GM21529 (cell line): ENCODE results near the gene SH3RF3.

Experiments
- ATAC-seq: cut with Tn5 transposase; IDR thresholded peaks from one replicate; pipeline ENCODE4 v1.9.1; 2021; ENCODE audit not compliant: unreplicated experiment

The SH3RF3 gene

GRCh38 chr2:109510136-109511028 is 381.4 kb downstream of the SH3RF3 start:
- no peak for ATAC-seq

DNA sequence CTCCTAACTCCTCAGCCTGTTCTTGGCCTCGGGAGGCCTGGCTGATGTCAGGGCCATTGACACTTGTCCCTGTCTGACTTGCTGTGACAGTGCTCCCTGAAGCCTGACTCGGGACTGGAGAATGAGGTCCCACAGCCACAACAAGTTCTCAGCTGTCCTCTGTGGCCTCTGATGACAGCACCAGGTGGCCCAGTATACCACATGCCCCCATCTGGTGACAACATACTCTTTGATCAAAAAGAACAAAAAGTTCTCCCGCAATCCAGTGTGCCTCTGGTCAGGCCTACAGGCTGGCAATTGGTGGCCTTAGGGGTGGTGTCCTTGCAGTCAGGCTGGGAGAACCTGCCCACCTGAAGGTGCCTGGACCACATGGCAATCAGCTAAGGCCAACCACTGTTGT is 382.2 kb downstream of the SH3RF3 start:
- ATAC-seq, result no peak

DNA sequence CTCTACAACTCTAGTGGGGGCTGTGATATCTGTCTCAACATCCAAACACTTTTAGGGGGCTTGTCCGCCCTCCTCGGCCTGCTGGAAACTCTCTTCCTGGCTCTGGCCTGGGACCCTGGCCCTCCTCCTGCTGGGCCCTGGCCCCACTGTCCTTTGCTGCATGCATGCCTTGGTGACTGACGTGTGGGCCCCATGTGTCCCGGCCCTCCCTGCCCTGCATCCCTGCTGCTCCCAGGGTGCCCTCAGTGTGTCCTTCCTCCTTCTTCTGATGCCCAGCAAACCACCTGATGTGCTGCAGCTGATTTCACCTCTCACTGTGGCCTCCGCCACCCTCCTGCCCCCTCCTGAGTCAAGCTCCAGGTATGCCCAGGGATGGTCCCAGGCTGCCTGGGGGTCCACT is 383.1 kb downstream of the SH3RF3 start:
- no peak for ATAC-seq

DNA sequence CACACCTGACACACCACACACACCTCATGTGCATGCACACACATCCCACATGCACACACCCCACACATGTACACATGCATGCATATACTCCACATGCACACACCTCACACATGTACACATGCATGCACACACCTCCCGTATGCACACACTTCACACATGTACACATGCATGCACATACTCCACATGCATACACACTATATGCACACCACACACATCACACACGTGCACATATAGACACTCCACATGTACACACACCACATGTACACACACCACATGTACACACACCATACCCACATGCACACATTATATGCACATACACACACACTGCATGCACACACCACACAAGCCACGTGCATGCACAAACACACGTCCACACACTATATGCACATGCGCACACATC is 384.2 kb downstream of the SH3RF3 start:
- no peak for ATAC-seq

GRCh38 chr2:109513749-109514588 is 385.0 kb downstream of the SH3RF3 start:
- ATAC-seq, result peak; percentile 71

GRCh38 chr2:109514857-109515256 is 385.9 kb downstream of the SH3RF3 start:
- ATAC-seq, result no peak

DNA sequence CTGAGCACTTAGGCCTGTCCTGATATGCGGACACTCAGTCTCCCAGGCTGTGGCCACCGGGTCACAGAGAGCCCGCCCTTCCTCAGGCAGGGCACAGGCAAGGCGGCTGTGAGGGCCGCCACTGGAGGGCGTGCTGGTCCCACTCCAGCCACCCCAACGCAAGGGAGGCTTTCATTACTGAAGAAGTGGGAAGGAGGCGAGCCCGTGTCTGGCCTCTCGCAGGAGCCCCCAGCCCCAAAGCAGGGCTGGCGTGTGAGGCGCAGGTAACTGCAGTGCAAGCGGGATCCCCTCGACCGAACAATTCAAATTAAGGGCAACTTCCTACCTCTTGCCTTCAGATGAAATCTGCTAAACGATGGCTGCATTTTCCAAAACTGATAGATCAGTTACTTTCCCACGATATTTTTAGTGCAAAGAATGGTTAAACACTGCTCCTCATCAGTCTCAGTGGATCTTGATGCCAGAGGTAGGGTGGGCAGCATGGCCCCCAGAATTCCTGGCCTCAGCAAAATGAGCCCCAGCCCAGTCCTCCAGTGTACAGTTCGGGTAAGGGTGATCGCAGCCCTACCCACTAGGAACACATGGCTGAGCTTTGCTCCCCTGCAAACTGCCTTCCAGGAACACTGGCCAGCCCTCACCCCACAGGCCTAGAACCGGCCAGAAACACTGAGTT is 387.6 kb downstream of the SH3RF3 start:
- ATAC-seq, result no peak

DNA sequence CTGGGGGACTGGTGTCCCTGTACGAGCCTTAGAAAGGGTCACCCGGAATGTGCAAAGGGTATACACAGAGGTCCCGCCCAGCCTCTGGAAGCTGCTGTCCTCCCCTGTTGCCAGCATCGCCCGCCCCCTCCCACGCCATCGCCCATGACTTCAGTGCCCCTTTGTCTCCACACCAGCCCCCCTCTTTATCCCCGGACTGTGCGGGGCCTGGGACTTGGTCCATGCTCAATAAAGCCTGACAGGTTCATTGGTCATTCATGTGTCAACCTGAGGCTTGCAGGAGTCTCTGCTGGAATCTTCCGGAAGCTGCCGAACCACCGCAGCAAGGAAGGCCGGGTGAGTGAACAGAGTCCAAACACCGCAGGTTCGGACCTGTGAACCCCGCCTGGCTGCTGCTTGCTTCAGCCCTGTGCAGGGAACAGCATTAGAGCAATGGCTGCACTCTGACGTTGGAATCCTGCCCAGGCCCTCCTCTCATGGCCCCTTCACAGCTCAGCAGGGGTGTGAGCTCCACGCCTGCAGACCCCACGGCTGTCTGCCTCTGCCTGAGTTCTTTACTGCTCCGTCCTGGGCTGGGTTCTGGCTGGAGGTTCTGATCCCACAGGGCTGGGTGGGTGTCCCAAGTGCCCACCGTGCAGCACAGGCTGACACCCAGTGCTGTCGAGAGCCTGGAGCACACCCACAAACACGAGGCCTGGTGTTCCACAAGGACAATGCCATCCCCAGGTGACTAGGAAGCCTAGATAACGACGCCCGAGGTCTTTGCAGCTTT is 388.3 kb downstream of the SH3RF3 start:
- no peak for ATAC-seq

DNA sequence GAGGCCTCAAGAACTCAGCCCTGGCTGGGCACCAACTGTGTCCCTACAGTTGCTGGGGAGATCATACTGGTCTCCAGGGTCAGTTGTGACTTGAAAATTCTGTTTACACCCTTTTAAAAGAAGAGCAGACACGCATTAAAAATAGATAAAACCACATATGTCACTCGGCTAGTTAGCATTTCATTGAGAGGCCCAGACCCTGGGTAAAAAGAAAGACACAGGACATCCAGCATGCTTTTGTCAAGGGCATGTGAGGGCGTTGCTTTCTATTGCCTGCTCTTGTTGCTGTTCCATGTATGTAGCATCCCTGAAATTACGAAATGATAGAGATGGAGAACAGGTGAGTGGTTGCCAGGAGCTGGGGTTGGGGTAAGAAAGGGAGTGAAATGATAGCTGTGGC is 390.5 kb downstream of the SH3RF3 start:
- ATAC-seq, result no peak

DNA sequence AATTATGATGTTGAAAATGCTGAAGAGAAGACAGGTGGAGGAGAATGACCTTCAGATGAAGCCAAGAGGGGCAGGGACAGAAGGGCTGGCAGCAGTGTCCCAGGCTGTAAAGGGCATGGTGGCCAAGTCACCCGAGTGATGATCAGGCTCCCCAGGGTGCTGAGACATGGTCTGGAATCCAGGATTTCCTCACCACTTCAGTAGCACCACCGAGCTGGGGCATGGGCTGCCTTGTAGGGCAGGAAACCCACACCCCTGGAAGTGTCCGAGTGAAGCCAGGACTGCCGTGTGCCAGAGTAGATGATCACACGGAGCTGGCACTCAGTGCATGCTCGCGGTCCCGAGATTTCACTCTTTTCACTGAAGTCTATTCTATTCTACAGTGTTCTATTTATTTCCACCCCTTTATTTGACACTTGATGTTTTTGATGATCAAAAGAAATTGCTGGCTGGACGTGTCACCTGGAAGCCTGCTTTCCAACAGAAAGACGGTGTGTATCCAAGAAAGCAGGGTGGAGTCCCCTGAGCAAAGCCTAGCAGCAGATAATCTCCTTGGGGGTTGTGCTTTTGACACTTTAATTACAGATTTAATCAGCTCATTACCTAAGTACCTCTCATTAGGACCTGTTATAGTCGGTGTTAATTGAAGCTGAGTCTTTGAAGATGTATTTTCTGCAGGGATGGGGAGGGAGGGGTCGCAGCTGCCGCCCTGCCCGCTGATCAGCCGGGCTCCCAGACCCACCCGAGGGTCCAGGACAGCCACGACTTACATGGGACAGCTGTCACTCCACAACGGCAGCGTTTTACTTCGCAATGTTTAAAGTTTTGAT is 392.4 kb downstream of the SH3RF3 start:
- ATAC-seq, result no peak

DNA sequence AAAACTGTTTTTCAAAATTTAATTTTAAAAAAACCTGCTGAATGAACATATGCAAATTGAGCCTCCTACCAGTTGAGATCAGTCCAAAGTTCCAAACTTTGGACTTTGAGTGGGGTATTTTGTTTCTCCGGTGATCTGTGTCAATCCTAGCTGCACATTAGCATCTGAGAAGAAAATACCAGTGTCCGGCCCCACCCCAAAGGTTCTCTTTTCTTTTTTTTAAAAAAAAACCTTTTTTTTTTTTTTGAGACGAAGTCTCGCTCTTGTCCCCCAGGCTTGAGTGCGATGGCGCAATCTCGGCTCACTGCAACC is 393.0 kb downstream of the SH3RF3 start:
- no peak for ATAC-seq

GRCh38 chr2:109523121-109523520 is 394.1 kb downstream of the SH3RF3 start:
- ATAC-seq, result no peak

GRCh38 chr2:109523536-109524361 is 394.7 kb downstream of the SH3RF3 start:
- no peak for ATAC-seq

- no peak for ATAC-seq
Observed at GRCh38 chr2:109525836-109526235, 396.8 kb downstream of the SH3RF3 start.

- ATAC-seq, result no peak
Observed at GRCh38 chr2:109526442-109526970, 397.5 kb downstream of the SH3RF3 start.

DNA sequence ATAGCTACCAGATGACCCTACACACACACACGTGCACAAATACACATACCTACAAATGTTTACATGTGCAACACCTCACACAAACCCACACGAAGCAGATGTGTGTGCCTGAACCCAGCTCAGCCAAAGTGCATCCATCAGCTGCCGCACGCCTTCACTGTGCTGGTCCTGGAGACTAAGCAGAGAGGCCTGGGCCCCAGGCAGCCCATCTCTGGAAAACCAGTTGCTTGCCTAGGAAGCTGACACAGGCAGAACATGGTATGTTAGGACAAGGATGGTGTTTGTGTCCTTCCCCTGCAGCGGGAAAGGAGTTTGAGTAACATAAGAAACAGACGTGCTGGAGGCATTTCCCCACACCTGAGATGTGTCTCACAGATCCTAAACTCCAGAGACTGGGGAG is 398.1 kb downstream of the SH3RF3 start:
- ATAC-seq, result no peak

GRCh38 chr2:109527846-109528705 is 399.1 kb downstream of the SH3RF3 start:
- no peak for ATAC-seq
